Panc1 (cell line): Measurements from ENCODE around the gene MED13. TPM values are rescaled to one million over a fixed set of nuclear protein-coding genes. Genes with fewer than 3 reads are reported as not detected.

Source experiments
- ATAC-seq: fragments of 200-7000 bp; cut with Tn5 transposase; 2 replicates; pipeline ENCODE4 v1.9.1; 2020; ENCODE audit warnings: mild to moderate bottlenecking, moderate library complexity
- BruUV-seq: library from RNA; stranded (reverse); fragments of 400-500 nt; replicated peaks from 2 replicates; lab custom pipeline; 2021; lab: Mats Ljungman, UMichigan
- CTCF ChIA-PET: fragments of 300-600 bp; sonication (Branson Sonifier 250); formaldehyde crosslinking; loops from one replicate; lab custom pipeline; 2022; ENCODE audit warnings: antibody characterized with exemption; lab: Charles Lee
- POLR2A ChIA-PET: fragments of 300-600 bp; sonication (Branson Sonifier 250); formaldehyde crosslinking; loops from one replicate; lab custom pipeline; 2022; ENCODE audit warnings: antibody characterized with exemption; lab: Charles Lee
- DNase-seq: peaks from one replicate; pipeline ENCODE4 v3.0.0-alpha.2; 2010; ENCODE audit warnings: low read depth, low spot score
- H3K27ac ChIP-seq: 2 replicates; pipeline ENCODE4 v1.5.1; 2011; ENCODE audit warnings: mild to moderate bottlenecking, low read length, inconsistent platforms
- H3K27me3 ChIP-seq: fragments of 200-500 bp; sonication (Bioruptor generic); 2 replicates; pipeline ENCODE4 v1.6.0; 2014; ENCODE audit warnings: low read length, inconsistent platforms; ENCODE audit not compliant: control insufficient read depth, insufficient read depth
- H3K36me3 ChIP-seq: fragments of 200-500 bp; sonication (Bioruptor generic); 2 replicates; pipeline ENCODE4 v1.5.1; 2014; ENCODE audit warnings: inconsistent platforms, mild to moderate bottlenecking, low read length, moderate library complexity; ENCODE audit not compliant: control insufficient read depth, insufficient read depth
- H3K4me1 ChIP-seq: 2 replicates; pipeline ENCODE4 v1.5.1; 2011; ENCODE audit warnings: inconsistent platforms, mild to moderate bottlenecking, low read length, moderate library complexity; ENCODE audit not compliant: control insufficient read depth, insufficient read depth
- H3K4me3 ChIP-seq, 2 experiments: 2 replicates each; pipeline ENCODE4 v1.5.1; 2011 to 2012; ENCODE audit warnings: low read depth in 2 of 2, low read length in 2 of 2, mild to moderate bottlenecking in 2 of 2, inconsistent platforms in 1 of 2, moderate library complexity in 1 of 2
- H3K9me3 ChIP-seq: fragments of 200-500 bp; sonication (Bioruptor generic); 2 replicates; pipeline ENCODE4 v1.5.1; 2014; ENCODE audit warnings: low read depth, mild to moderate bottlenecking, inconsistent platforms, low read length, moderate library complexity; ENCODE audit not compliant: control insufficient read depth, insufficient read depth
- CTCF ChIP-seq: fragments of 450-650 bp; IDR thresholded peaks from 2 replicates; pipeline ENCODE4 v1.5.1; 2017; ENCODE audit warnings: mild to moderate bottlenecking
- POLR2AphosphoS5 ChIP-seq: IDR thresholded peaks from 2 replicates; pipeline ENCODE4 v1.6.1; 2012; ENCODE audit warnings: mild to moderate bottlenecking, low read depth, low read length, moderate library complexity
- SIN3A ChIP-seq: IDR thresholded peaks from 2 replicates; pipeline ENCODE4 v1.6.1; 2012; ENCODE audit warnings: low read depth, mild to moderate bottlenecking, low read length, moderate library complexity, borderline replicate concordance; ENCODE audit not compliant: insufficient read depth
- TCF7L2 ChIP-seq: IDR thresholded peaks from 2 replicates; pipeline ENCODE4 v1.6.1; 2011; ENCODE audit warnings: mild to moderate bottlenecking, low read depth, low read length, inconsistent platforms
- in situ Hi-C: cut with HindIII; loops from 2 replicates; pipeline ENCODE4 v1.10.0; 2016; ENCODE audit warnings: low sequenced_read_pairs, low pct_unique_long_range_greater_than_20kb
- intact Hi-C: fragments of 100-400 bp; cut with micrococcal nuclease; formaldehyde crosslinking; loops from one replicate; pipeline ENCODE4 v1.10.0; 2022; ENCODE audit not compliant: unreplicated experiment
- total RNA-seq: library from RNA; stranded (reverse); gene quantifications from one replicate; pipeline ENCODE4 v1.2.1, GENCODE V29; 2021; ENCODE audit not compliant: unreplicated experiment
- TF ChIP-seq, protein P1 (sequence below), 2 experiments: IDR thresholded peaks; 2 replicates each; pipeline ENCODE4 v1.6.1; 2011 to 2012; ENCODE audit warnings: low read depth in 2 of 2, control low read depth in 1 of 2, low read length in 1 of 2, mild to moderate bottlenecking in 1 of 2, moderate library complexity in 1 of 2; ENCODE audit not compliant: insufficient read depth in 1 of 2

The MED13 gene
- total RNA-seq, 1 experiment from 2014 or later = 69.5 TPM

GRCh38 chr17:62076864-62077788 is 12.0 kb upstream of the MED13 start:
- DNase-seq (no peak), ATAC-seq (no peak)
- H3K4me3 ChIP-seq = no peak overlapping the region
- in situ Hi-C loops = no loop called here
- no peaks in the 10 kb centered on the region for H3K4me1 ChIP-seq
- no TSS peak for BruUV-seq
- no peak overlapping the region for H3K27ac ChIP-seq
- no peaks in the 10 kb centered on the region for H3K36me3 ChIP-seq
- POLR2A ChIA-PET = no interaction called here
- no peaks in the 10 kb centered on the region for H3K9me3 ChIP-seq
- TF ChIP-seq, protein P1, sequence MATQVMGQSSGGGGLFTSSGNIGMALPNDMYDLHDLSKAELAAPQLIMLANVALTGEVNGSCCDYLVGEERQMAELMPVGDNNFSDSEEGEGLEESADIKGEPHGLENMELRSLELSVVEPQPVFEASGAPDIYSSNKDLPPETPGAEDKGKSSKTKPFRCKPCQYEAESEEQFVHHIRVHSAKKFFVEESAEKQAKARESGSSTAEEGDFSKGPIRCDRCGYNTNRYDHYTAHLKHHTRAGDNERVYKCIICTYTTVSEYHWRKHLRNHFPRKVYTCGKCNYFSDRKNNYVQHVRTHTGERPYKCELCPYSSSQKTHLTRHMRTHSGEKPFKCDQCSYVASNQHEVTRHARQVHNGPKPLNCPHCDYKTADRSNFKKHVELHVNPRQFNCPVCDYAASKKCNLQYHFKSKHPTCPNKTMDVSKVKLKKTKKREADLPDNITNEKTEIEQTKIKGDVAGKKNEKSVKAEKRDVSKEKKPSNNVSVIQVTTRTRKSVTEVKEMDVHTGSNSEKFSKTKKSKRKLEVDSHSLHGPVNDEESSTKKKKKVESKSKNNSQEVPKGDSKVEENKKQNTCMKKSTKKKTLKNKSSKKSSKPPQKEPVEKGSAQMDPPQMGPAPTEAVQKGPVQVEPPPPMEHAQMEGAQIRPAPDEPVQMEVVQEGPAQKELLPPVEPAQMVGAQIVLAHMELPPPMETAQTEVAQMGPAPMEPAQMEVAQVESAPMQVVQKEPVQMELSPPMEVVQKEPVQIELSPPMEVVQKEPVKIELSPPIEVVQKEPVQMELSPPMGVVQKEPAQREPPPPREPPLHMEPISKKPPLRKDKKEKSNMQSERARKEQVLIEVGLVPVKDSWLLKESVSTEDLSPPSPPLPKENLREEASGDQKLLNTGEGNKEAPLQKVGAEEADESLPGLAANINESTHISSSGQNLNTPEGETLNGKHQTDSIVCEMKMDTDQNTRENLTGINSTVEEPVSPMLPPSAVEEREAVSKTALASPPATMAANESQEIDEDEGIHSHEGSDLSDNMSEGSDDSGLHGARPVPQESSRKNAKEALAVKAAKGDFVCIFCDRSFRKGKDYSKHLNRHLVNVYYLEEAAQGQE (IDR thresholded peaks at IDR 0.05; ENCODE audit: insufficient read depth in 1 of 2, low read depth in 2 of 2, low read length in 1 of 2) = no peak
- TF ChIP-seq SIN3A = no peak
- no peak for TF ChIP-seq CTCF
- no peak for TF ChIP-seq POLR2AphosphoS5
- TF ChIP-seq TCF7L2 = no peak
- CTCF ChIA-PET = interaction anchor here (0.6 to 1.4 kb wide), 2 partner anchors 11 kb away, joined by 3 to 7 read pairs; no protein-coding TSS in a partner anchor
- intact Hi-C loops = no loop called here
- no peaks in the 10 kb centered on the region; the same call in 1 of the 2 replicates for H3K27me3 ChIP-seq

DNA sequence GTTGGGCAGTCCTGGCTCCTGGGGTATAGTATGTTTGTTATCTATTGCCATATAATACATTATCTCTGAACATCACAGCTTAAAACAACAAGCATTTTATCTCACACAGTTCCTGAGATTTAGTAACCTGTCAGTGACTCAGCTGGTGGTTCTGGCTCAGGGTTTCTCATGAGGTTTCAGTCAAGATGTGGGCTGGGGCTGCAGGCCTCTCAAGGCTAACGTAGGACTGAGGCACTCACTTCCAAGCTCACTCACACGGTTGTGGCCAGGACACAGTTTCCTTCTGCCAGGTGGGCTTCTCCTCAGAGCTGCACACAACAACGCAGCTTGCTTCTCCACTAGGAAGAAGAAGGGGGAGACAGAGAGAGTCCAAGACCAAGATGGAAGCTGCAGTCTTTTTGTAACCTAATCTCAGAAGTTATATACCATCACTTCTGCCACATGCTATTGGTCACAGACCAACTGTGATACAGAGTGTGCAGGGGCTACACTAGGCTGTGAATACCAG is 10.3 kb upstream of the MED13 start:
- in situ Hi-C loops = no loop called here
- DNase-seq = no peak
- intact Hi-C loops = no loop called here
- no peaks in the 10 kb centered on the region for H3K36me3 ChIP-seq
- H3K27me3 ChIP-seq = no peaks in the 10 kb centered on the region; the same call in 1 of the 2 replicates
- CTCF ChIA-PET = interaction anchor here (0.7 to 1.4 kb wide), 3 partner anchors 9 to 1060 kb away, joined by 3 to 4 read pairs (median 3); no protein-coding TSS in a partner anchor
- no peak overlapping the region for H3K27ac ChIP-seq
- TF ChIP-seq, protein P1 (IDR thresholded peaks at IDR 0.05; ENCODE audit: insufficient read depth in 1 of 2, low read depth in 2 of 2, low read length in 1 of 2) = no peak
- no peak for TF ChIP-seq SIN3A
- ATAC-seq = no peak
- no peaks in the 10 kb centered on the region for H3K4me1 ChIP-seq
- no TSS peak for BruUV-seq
- H3K9me3 ChIP-seq = no peaks in the 10 kb centered on the region
- no peak overlapping the region for H3K4me3 ChIP-seq
- POLR2A ChIA-PET = interaction anchor here (0.7 kb wide), 1 partner anchor 24 kb away, joined by 5 read pairs; no protein-coding TSS in a partner anchor
